Sigmoid colon (tissue), 3 donors: Measurements from ENCODE around the gene DRGX.

ENCODE experiments used
- POLR2A ChIP-seq, 2 donors: fragments of 450-650 bp; IDR thresholded peaks; one replicate each; pipeline ENCODE4 v1.6.1; 2016; ENCODE audit warnings: antibody characterized with exemption in 2 of 2, mild to moderate bottlenecking in 2 of 2, moderate library complexity in 2 of 2
- TF ChIP-seq, protein P1 (sequence below), 4 experiments: fragments of 450-650 bp in 3 of 4; fragments of 200-600 bp in 1 of 4; IDR thresholded peaks; one replicate each; pipeline ENCODE4 v1.5.1; 2016 to 2019; ENCODE audit warnings: antibody characterized with exemption in 4 of 4, mild to moderate bottlenecking in 3 of 4, moderate library complexity in 2 of 4

DNA sequence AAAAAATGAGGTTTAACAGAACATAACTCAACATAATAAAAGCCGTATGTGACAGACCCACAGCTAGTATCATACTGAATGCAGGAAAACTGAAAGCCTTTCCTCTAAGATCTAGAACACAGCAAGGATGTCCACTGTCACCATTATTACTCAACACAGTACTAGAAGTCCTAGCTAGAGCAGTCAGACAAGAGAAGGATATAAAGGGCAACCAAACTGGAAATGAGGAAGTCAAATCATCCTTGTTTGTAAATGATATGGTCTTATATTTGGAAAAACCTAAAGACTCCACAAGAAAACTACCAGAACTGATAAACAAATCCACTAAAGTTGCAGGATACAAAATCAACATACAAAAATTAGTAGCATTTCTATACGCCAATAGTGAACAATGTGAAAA lies 51.0 kb downstream of the DRGX start:
- TF ChIP-seq, protein P1, sequence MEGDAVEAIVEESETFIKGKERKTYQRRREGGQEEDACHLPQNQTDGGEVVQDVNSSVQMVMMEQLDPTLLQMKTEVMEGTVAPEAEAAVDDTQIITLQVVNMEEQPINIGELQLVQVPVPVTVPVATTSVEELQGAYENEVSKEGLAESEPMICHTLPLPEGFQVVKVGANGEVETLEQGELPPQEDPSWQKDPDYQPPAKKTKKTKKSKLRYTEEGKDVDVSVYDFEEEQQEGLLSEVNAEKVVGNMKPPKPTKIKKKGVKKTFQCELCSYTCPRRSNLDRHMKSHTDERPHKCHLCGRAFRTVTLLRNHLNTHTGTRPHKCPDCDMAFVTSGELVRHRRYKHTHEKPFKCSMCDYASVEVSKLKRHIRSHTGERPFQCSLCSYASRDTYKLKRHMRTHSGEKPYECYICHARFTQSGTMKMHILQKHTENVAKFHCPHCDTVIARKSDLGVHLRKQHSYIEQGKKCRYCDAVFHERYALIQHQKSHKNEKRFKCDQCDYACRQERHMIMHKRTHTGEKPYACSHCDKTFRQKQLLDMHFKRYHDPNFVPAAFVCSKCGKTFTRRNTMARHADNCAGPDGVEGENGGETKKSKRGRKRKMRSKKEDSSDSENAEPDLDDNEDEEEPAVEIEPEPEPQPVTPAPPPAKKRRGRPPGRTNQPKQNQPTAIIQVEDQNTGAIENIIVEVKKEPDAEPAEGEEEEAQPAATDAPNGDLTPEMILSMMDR (IDR thresholded peaks at IDR 0.05) = no peak
- no peak for TF ChIP-seq POLR2A (IDR thresholded peaks at IDR 0.05)
